ENCODE measurements around the gene GALNT1. TPM values are rescaled to one million over a fixed set of nuclear protein-coding genes. Genes with fewer than 3 reads are reported as not detected.

GALNT1 gene
- total and polyA plus RNA-seq, 9 of the 15 experiments (the other 6 are each of a cell fraction or from before 2014, with no cell fraction given), result 14.4 to 54.1 (median 36.6) TPM

GRCh38 chr18:35580701-35581539 is 620 bp upstream of the GALNT1 start (continued):
- no peak for TF ChIP-seq ZNF407 (IDR thresholded peaks at IDR 0.05; ENCODE audit: low read depth)
- no peak for TF ChIP-seq CHCHD3 (CRISPR knock-in tag; IDR thresholded peaks at IDR 0.05)
- no peak for TF ChIP-seq SIRT6 (IDR thresholded peaks at IDR 0.05; ENCODE audit: low read depth, low read length)
- no peak for TF ChIP-seq FOXP1 (CRISPR knock-in tag; IDR thresholded peaks at IDR 0.05)
- TF ChIP-seq MBD2 (IDR thresholded peaks at IDR 0.05; ENCODE audit: borderline replicate concordance, low read depth), result no peak
- peak; percentile 25; the same call in 1 of the 2 replicates for TF ChIP-seq REST (IDR thresholded peaks at IDR 0.05; ENCODE audit: borderline replicate concordance)
- TF ChIP-seq REST (CRISPR knock-in tag; IDR thresholded peaks at IDR 0.05; ENCODE audit: low read depth), result no peak
- TF ChIP-seq MYC (IDR thresholded peaks at IDR 0.05; ENCODE audit: low read depth, low read length), result no peak
- TF ChIP-seq MYC (CRISPR knock-in tag; IDR thresholded peaks at IDR 0.05; ENCODE audit: borderline replicate concordance, low read depth), result no peak
- TF ChIP-seq TCF7 (IDR thresholded peaks at IDR 0.05; ENCODE audit: borderline replicate concordance), result no peak
- no peak for TF ChIP-seq FOXM1 (IDR thresholded peaks at IDR 0.05; ENCODE audit: low read depth)
- no peak for TF ChIP-seq FOXM1 (CRISPR knock-in tag; IDR thresholded peaks at IDR 0.05; ENCODE audit: low read depth)

Data from K562 (cell line).